ENCODE results near the gene PLEKHG7. TPM values are rescaled to one million over a fixed set of nuclear protein-coding genes. Genes with fewer than 3 reads are reported as not detected.
"Not testable (repeated sequence)": the region's sequence is repeated elsewhere in the genome, so short reads cannot be mapped to it uniquely, and the experiment has no call there.

Gene PLEKHG7
- total RNA-seq, 1 donor from 2014 or later: not detected

DNA sequence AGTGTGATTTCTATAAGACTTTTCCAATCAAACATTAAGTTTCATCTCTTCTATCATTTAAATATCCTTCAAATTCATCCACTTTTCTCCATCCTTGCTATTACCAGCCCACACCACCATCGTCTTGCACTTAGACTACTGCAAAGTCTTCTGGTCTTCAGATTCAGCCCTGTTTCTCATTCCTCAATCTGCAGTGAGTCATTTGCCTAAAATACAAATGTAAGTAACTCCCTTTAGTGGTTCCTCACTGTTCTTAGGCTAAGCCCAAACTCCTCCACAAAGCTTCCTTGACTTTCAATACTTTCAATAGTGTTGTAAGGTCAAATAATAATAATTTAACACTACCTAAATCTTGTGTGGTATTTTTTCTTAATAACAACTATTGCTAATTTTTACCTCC, 83.3 kb downstream of the PLEKHG7 start:
- peaks cover 25% of the 10 kb centered on the region for H3K4me1 Mint-ChIP-seq (ENCODE audit: low read depth)
- TF ChIP-seq, protein P1, sequence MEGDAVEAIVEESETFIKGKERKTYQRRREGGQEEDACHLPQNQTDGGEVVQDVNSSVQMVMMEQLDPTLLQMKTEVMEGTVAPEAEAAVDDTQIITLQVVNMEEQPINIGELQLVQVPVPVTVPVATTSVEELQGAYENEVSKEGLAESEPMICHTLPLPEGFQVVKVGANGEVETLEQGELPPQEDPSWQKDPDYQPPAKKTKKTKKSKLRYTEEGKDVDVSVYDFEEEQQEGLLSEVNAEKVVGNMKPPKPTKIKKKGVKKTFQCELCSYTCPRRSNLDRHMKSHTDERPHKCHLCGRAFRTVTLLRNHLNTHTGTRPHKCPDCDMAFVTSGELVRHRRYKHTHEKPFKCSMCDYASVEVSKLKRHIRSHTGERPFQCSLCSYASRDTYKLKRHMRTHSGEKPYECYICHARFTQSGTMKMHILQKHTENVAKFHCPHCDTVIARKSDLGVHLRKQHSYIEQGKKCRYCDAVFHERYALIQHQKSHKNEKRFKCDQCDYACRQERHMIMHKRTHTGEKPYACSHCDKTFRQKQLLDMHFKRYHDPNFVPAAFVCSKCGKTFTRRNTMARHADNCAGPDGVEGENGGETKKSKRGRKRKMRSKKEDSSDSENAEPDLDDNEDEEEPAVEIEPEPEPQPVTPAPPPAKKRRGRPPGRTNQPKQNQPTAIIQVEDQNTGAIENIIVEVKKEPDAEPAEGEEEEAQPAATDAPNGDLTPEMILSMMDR (IDR thresholded peaks at IDR 0.05): no peak
- no peak for DNase-seq (ENCODE audit: low spot score)
- peaks cover 7% of the 10 kb centered on the region for H3K9me3 Mint-ChIP-seq (ENCODE audit: low read depth)
- H3K27me3 Mint-ChIP-seq (ENCODE audit: low read depth): no peaks in the 10 kb centered on the region
- H3K27ac Mint-ChIP-seq (ENCODE audit: unreplicated experiment): peak overlapping the region; percentile 62
- H3K36me3 Mint-ChIP-seq (ENCODE audit: low read depth): peaks cover 19% of the 10 kb centered on the region
- H3K4me3 Mint-ChIP-seq (ENCODE audit: unreplicated experiment): no peak overlapping the region

DNA sequence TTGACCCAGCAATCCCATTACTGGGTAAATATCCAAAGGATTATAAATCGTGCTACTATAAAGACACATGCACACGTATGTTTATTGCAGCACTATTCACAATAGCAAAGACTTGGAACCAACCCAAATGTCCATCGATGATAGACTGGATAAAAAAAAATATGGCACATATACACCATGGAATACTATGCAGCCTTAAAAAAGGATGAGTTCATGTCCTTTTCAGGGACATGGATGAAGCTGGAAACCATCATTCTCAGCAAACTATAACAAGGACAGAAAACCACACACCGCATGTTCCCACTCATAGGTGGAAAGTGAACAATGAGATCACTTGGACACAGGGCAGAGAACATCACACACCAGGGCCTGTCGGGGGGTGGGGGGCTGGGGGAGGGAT, 91.6 kb downstream of the PLEKHG7 start:
- H3K27me3 Mint-ChIP-seq (ENCODE audit: low read depth); H3K27ac Mint-ChIP-seq (ENCODE audit: unreplicated experiment); DNase-seq (ENCODE audit: low spot score); H3K4me3 Mint-ChIP-seq (ENCODE audit: unreplicated experiment); H3K4me1 Mint-ChIP-seq (ENCODE audit: low read depth): not testable (repeated sequence)
- Mint-ChIP-seq H3K9me3 (ENCODE audit: low read depth) (peaks cover 20% of the 10 kb centered on the region), H3K36me3 (ENCODE audit: low read depth) (peaks cover 41% of the 10 kb centered on the region)

DNA sequence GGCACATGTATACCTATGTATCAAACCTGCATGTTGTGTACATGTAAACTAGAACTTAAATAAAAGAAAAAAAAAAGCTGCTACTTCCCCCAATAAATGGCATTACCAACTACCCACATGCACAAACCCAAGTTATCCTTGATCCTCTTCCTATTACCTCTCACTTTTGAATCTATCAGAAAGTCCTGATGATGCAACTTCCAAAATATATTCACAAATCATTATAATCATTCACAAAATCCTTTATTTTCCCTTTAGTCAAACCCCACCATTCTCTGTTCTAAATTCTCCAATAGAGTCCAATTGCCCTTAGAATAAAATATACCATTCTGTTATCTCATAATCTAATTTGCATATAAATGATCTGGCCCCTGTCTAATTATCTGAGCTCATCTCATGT, 92.0 kb downstream of the PLEKHG7 start:
- H3K4me3 Mint-ChIP-seq (ENCODE audit: unreplicated experiment): no peak overlapping the region
- no peak overlapping the region for H3K27ac Mint-ChIP-seq (ENCODE audit: unreplicated experiment)
- peaks cover 5% of the 10 kb centered on the region for H3K4me1 Mint-ChIP-seq (ENCODE audit: low read depth)
- DNase-seq (ENCODE audit: low spot score): no peak
- TF ChIP-seq, protein P1 (IDR thresholded peaks at IDR 0.05): no peak
- peaks cover 20% of the 10 kb centered on the region for H3K9me3 Mint-ChIP-seq (ENCODE audit: low read depth)
- peaks cover 39% of the 10 kb centered on the region for H3K36me3 Mint-ChIP-seq (ENCODE audit: low read depth)
- H3K27me3 Mint-ChIP-seq (ENCODE audit: low read depth): no peaks in the 10 kb centered on the region

DNA sequence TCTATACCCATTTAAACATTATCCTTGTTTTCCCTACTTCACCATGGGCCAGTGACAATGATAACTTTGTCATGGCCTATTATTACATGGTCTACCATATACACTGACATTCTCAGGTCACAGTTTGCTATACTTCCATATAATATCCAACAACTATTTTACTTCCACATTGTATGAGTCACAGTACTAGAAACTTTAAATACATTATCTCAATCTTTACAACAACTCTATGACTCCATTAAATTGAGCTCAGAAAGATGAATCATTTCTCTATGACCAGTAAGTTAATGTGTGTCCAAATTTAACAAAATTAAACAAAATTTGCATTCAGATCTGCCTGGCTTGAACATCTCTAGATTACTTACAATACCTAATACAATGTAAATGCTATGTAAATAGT, 93.9 kb downstream of the PLEKHG7 start:
- H3K4me3 Mint-ChIP-seq (ENCODE audit: unreplicated experiment): no peak overlapping the region
- H3K4me1 Mint-ChIP-seq (ENCODE audit: low read depth): peaks cover 5% of the 10 kb centered on the region
- H3K9me3 Mint-ChIP-seq (ENCODE audit: low read depth): peaks cover 8% of the 10 kb centered on the region
- no peaks in the 10 kb centered on the region for H3K27me3 Mint-ChIP-seq (ENCODE audit: low read depth)
- no peak overlapping the region for H3K27ac Mint-ChIP-seq (ENCODE audit: unreplicated experiment)
- H3K36me3 Mint-ChIP-seq (ENCODE audit: low read depth): peaks cover 31% of the 10 kb centered on the region
- DNase-seq (ENCODE audit: low spot score): no peak
- TF ChIP-seq, protein P1 (IDR thresholded peaks at IDR 0.05): no peak

DNA sequence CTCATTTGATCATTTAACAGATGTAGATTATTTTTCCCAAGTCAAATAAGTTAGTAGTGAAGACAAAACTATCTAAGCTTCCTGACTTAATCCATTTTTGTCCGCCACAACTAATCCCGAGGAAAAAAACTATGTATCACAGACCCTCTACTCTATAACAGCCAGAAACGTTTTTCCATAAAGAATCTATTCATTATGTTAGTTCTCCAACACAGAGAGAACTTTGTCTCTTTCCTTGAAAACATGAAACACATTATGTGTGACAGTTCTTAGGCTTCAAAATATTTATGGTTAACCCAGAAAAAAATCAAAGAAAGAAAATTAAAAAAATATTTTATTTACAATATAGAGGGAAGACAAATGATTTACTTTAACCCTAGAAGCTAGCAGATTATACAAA, 100.1 kb downstream of the PLEKHG7 start:
- peaks cover 3% of the 10 kb centered on the region for H3K4me1 Mint-ChIP-seq (ENCODE audit: low read depth)
- no peak overlapping the region for H3K27ac Mint-ChIP-seq (ENCODE audit: unreplicated experiment)
- H3K27me3 Mint-ChIP-seq (ENCODE audit: low read depth): no peaks in the 10 kb centered on the region
- H3K36me3 Mint-ChIP-seq (ENCODE audit: low read depth): peaks cover 28% of the 10 kb centered on the region
- no peaks in the 10 kb centered on the region for H3K9me3 Mint-ChIP-seq (ENCODE audit: low read depth)
- H3K4me3 Mint-ChIP-seq (ENCODE audit: unreplicated experiment): no peak overlapping the region
- no peak for DNase-seq (ENCODE audit: low spot score)
- TF ChIP-seq, protein P1 (IDR thresholded peaks at IDR 0.05): no peak

DNA sequence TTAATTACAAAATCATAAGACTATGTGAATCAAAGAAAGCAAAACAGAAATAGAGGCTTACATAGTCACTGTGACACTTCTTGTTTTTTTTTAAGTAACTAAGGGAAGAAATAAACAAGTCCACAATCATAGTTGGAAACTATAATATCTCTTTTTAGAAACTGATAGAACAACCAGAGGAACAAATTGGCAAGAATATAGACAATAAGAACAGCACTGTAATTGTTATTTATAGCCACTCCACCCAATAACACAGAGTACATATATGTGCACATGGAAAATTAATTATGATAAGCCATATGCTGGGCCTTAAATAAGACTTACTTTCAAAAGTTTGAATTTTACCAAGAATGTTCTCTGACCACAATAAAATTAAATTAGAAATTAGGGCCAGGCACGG, 101.1 kb downstream of the PLEKHG7 start:
- H3K4me3 Mint-ChIP-seq (ENCODE audit: unreplicated experiment): no peak overlapping the region
- peaks cover 30% of the 10 kb centered on the region for H3K36me3 Mint-ChIP-seq (ENCODE audit: low read depth)
- no peak overlapping the region for H3K27ac Mint-ChIP-seq (ENCODE audit: unreplicated experiment)
- DNase-seq (ENCODE audit: low spot score): no peak
- H3K27me3 Mint-ChIP-seq (ENCODE audit: low read depth): no peaks in the 10 kb centered on the region
- no peaks in the 10 kb centered on the region for H3K9me3 Mint-ChIP-seq (ENCODE audit: low read depth)
- TF ChIP-seq, protein P1 (IDR thresholded peaks at IDR 0.05): no peak
- H3K4me1 Mint-ChIP-seq (ENCODE audit: low read depth): peaks cover under 1% of the 10 kb centered on the region
